Sigmoid colon (tissue), 4 donors: Measurements from ENCODE around the gene H3-3A.

Experiments used
- POLR2A ChIP-seq, 2 donors: fragments of 450-650 bp; IDR thresholded peaks; one replicate each; pipeline ENCODE4 v1.6.1; 2016; ENCODE audit warnings: antibody characterized with exemption in 2 of 2, mild to moderate bottlenecking in 2 of 2, moderate library complexity in 2 of 2
- POLR2AphosphoS5 ChIP-seq, 4 donors: sonication (generic); formaldehyde crosslinking; IDR thresholded peaks; one replicate each; pipeline ENCODE4 v1.6.1; 2017; ENCODE audit warnings: antibody characterized with exemption in 4 of 4
- TF ChIP-seq, protein P1 (sequence below), 4 experiments: fragments of 450-650 bp in 3 of 4; fragments of 200-600 bp in 1 of 4; IDR thresholded peaks; one replicate each; pipeline ENCODE4 v1.5.1; 2016 to 2019; ENCODE audit warnings: antibody characterized with exemption in 4 of 4, mild to moderate bottlenecking in 3 of 4, moderate library complexity in 2 of 4

DNA sequence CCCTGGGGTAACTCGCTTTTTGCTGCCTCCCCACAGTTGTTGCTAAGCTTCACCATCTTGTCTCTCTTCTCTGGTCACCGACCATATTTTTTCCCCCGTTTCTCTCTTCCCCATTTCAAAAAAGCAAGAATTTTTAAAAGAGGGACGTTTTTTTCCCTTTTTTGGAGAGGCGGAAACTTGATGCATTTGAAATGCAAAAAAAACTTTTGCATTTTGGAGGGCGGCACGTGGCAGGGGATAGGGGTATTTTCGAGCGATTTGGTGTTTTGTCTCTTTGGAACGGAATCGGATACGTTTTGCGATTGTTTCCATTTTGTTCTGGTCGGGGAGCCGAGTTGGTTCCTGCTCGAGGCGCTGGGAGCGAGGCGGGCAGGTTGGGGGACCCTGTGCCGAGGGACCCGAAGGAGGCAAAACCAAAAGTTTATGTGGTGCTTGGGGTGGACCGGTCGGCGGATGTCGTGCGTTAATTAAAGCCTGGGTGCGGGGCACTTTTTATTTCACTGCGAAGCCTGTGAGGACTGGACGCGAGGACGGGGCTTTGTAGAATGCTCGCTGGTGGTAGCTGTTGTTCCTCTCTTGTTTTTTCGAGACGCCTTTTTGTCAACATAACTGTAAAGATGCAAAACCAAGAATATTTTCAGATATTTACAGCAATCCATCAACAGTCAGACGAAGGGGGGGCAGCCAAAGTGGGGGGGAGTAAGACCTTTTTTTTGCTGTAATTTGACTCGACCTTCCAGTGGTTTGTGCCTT lies 884 bp downstream of the H3-3A start:
- TF ChIP-seq POLR2AphosphoS5 (IDR thresholded peaks at IDR 0.05) (peak in 2 of 4 donors; percentile 19 to 46), POLR2A (IDR thresholded peaks at IDR 0.05) (peak in 1 of 2 donors; percentile 15)
- TF ChIP-seq, protein P1, sequence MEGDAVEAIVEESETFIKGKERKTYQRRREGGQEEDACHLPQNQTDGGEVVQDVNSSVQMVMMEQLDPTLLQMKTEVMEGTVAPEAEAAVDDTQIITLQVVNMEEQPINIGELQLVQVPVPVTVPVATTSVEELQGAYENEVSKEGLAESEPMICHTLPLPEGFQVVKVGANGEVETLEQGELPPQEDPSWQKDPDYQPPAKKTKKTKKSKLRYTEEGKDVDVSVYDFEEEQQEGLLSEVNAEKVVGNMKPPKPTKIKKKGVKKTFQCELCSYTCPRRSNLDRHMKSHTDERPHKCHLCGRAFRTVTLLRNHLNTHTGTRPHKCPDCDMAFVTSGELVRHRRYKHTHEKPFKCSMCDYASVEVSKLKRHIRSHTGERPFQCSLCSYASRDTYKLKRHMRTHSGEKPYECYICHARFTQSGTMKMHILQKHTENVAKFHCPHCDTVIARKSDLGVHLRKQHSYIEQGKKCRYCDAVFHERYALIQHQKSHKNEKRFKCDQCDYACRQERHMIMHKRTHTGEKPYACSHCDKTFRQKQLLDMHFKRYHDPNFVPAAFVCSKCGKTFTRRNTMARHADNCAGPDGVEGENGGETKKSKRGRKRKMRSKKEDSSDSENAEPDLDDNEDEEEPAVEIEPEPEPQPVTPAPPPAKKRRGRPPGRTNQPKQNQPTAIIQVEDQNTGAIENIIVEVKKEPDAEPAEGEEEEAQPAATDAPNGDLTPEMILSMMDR (IDR thresholded peaks at IDR 0.05): no peak
